ENCODE data around the gene GJC3.

DNA sequence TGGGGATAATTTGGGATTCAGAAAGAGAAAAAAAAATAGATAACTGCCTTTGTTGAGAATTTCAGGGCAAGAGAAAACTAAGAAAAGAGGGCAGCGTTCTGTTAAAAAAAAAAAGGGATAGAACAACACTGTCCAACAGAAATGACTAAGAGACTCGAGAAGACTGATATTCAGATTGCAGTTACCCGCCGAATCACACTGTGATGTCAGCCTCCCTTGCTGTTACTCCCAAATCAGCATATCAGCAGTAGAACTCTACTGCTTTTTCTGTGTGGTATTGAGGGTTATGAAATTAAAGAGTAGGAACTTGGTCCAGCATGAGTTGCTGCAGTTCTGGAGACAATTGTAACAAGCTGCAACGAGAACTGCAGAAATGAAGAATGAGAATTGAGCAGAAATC lies 1.9 kb downstream of the GJC3 start:
- TF ChIP-seq POLR2AphosphoS5 (IDR thresholded peaks at IDR 0.05; ENCODE audit: borderline replicate concordance, low read depth, low read length): no peak
- no peak for TF ChIP-seq EZH2 (IDR thresholded peaks at IDR 0.05)

Data from SK-N-MC (cell line).